IMR-90 (cell line): ENCODE measurements around the gene DYNC1H1.

ENCODE experiments used
- BHLHE40 ChIP-seq: fragments of 150-350 bp; IDR thresholded peaks from 2 replicates; pipeline ENCODE4 v1.6.1; 2016; ENCODE audit warnings: mild to moderate bottlenecking, low read depth, low read length
- CEBPB ChIP-seq: IDR thresholded peaks from 2 replicates; pipeline ENCODE4 v1.6.1; 2012; ENCODE audit warnings: low read depth, low read length, improper control_type of control experiment
- CHD1 ChIP-seq: IDR thresholded peaks from 2 replicates; pipeline ENCODE4 v1.6.1; 2012; ENCODE audit warnings: low read depth, low read length, improper control_type of control experiment
- CTCF ChIP-seq: conservative IDR thresholded peaks from 2 replicates; pipeline ENCODE4 v1.5.1; 2012; ENCODE audit warnings: mild to moderate bottlenecking, low read depth, low read length, improper control_type of control experiment
- FOS ChIP-seq: fragments of 150-350 bp; IDR thresholded peaks from 2 replicates; pipeline ENCODE4 v1.6.1; 2016; ENCODE audit warnings: low read depth, low read length
- MAFK ChIP-seq: IDR thresholded peaks from 2 replicates; pipeline ENCODE4 v1.6.1; 2012; ENCODE audit warnings: low read depth, low read length, improper control_type of control experiment
- MAZ ChIP-seq: IDR thresholded peaks from 2 replicates; pipeline ENCODE4 v1.6.1; 2012; ENCODE audit warnings: low read depth, mild to moderate bottlenecking, low read length, improper control_type of control experiment, moderate library complexity, borderline replicate concordance
- MXI1 ChIP-seq: IDR thresholded peaks from 2 replicates; pipeline ENCODE4 v1.6.1; 2012; ENCODE audit warnings: low read depth, mild to moderate bottlenecking, low read length, moderate library complexity, borderline replicate concordance
- NFE2L2 ChIP-seq: fragments of 150-350 bp; IDR thresholded peaks from 2 replicates; pipeline ENCODE4 v1.6.1; 2016; ENCODE audit warnings: low read depth, mild to moderate bottlenecking, low read length
- POLR2A ChIP-seq: IDR thresholded peaks from 2 replicates; pipeline ENCODE4 v1.6.1; 2012; ENCODE audit warnings: mild to moderate bottlenecking, low read depth, low read length
- RAD21 ChIP-seq: IDR thresholded peaks from 2 replicates; pipeline ENCODE4 v1.6.1; 2012; ENCODE audit warnings: low read length, improper control_type of control experiment
- RFX5 ChIP-seq: IDR thresholded peaks from 2 replicates; pipeline ENCODE4 v1.8.0; 2012; ENCODE audit warnings: low read depth, mild to moderate bottlenecking, low read length, moderate library complexity
- SMC3 ChIP-seq: fragments of 150-350 bp; IDR thresholded peaks from 2 replicates; pipeline ENCODE4 v1.6.1; 2016; ENCODE audit warnings: low read depth, mild to moderate bottlenecking, antibody characterized with exemption, low read length, moderate library complexity
- TF ChIP-seq, protein P1 (sequence below): fragments of 150-350 bp; IDR thresholded peaks from 2 replicates; pipeline ENCODE4 v1.6.1; 2017; ENCODE audit warnings: mild to moderate bottlenecking, antibody characterized with exemption, low read length, low read depth

DNA sequence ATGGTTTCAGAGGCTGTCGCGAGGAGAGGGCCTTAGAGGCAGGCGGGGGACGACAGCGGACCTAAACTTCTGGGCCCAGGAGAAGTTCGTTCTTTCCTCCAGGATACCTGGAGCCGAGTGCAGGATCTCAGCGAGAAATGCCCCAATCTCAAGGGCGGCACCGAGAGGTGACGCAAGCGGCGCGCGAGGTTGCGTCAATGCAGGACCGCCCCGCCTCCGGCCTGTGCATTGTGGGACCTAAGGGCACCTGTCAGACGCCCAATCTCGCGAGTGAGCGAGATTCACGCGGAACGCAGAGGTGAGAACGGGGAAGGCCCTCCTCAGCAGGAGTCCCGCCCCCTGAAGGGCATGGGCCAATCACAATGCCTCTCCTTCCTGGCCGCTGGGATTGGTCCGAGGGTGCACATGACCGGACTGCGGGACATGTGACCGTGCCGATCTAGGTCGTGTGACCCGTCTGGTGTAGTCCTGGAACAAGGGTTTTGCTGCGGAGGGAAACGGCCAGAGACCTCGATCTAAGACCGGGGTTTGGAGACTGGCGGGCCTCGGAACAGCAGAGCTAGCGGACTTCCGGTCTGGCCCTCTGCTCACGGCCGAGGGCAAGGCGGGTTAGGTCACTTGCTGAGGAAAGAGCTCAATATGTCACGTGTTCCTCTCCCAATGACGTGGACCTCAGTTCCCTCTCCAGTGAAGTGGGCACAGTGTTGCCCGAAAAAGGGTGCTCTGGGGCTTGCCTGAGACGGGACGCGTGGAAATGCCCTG, 16.3 kb upstream of the DYNC1H1 start:
- TF ChIP-seq RAD21 (no peak), CTCF (no peak), MXI1 (no peak), FOS (peak; percentile 99), POLR2A (peak; percentile 99), CEBPB (peak; percentile 99), BHLHE40 (peak; percentile 75), NFE2L2 (no peak), SMC3 (no peak), MAFK (no peak), MAZ (no peak), RFX5 (no peak), CHD1 (no peak)
- TF ChIP-seq, protein P1, sequence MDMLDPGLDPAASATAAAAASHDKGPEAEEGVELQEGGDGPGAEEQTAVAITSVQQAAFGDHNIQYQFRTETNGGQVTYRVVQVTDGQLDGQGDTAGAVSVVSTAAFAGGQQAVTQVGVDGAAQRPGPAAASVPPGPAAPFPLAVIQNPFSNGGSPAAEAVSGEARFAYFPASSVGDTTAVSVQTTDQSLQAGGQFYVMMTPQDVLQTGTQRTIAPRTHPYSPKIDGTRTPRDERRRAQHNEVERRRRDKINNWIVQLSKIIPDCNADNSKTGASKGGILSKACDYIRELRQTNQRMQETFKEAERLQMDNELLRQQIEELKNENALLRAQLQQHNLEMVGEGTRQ: peak; percentile 99
